Heart left ventricle (tissue), 13 donors: Measurements from ENCODE around the gene ORMDL3.

ENCODE experiments used
- CTCF ChIP-seq, 12 donors: fragments of 200-600 bp; sonication (generic) in 4 of 12; IDR thresholded peaks; one replicate each; pipeline versions ENCODE4 v1.5.0 to v1.8.0; 2018 to 2022; ENCODE audit warnings: antibody characterized with exemption in 12 of 12, mild to moderate bottlenecking in 5 of 12
- POLR2A ChIP-seq, 2 donors: fragments of 450-650 bp; IDR thresholded peaks; one replicate each; pipeline ENCODE4 v1.6.1; 2017; ENCODE audit warnings: antibody characterized with exemption in 2 of 2, mild to moderate bottlenecking in 2 of 2, moderate library complexity in 2 of 2
- donor health status: ischemic (EF 13 %, LVEDD 7.1; RV severe dilation, severe dysfunction).
- donor health status: DM: no; HTN: yes; CAD: no.
- donor health status: DM: no; HTN: no; CAD: no.
- donor health status: ischemic (EF 25% LVEDD 6.9; RV normal size, moderate dysfunction).
- donor health status: ischemic (EF 25% LVEDD 5.7; RV mildly dilated, moderate dysfunction).
- donor health status: ischemic (EF 35%, LVEDD 5.7; RV mildly dilated, moderate dysfunction).
- donor health status: nonischemic (EF 11% LVEDD 7.7; RV severe dilation, severe dysfunction).
- donor health status: DM: yes; HTN: yes; CAD: no.
- donor health status: PGD.
- donor health status: ischemic (EF 29% LVEDD 5.4; RV normal size, mild dysfunction).
- donor health status: nonischemic (EF 23%, LVEDD 6.1; RV moderate dilation, normal function).

GRCh38 chr17:39960524-39961041 lies 33.2 kb upstream of the ORMDL3 start:
- no peak for TF ChIP-seq CTCF (IDR thresholded peaks at IDR 0.05)
- TF ChIP-seq POLR2A (IDR thresholded peaks at IDR 0.05) = no peak
